Measurements from ENCODE around the gene SPEN.
"Not testable (repeated sequence)": the region's sequence is repeated elsewhere in the genome, so short reads cannot be mapped to it uniquely, and the experiment has no call there.

GRCh38 chr1:15926448-15926847 lies 78.9 kb downstream of the SPEN start:
- TF ChIP-seq CTCF (IDR thresholded peaks at IDR 0.05; ENCODE audit: insufficient read depth, low read depth, low read length); EZH2 (IDR thresholded peaks at IDR 0.05; ENCODE audit: insufficient read depth, low read length): not testable (repeated sequence)

All from astrocyte (in vitro differentiated cells and primary cell).